ENCODE data around the gene PVR. TPM values are rescaled to one million over a fixed set of nuclear protein-coding genes. Genes with fewer than 3 reads are reported as not detected.
"Not testable (repeated sequence)": the region's sequence is repeated elsewhere in the genome, so short reads cannot be mapped to it uniquely, and the experiment has no call there.

Gene PVR, protein sequence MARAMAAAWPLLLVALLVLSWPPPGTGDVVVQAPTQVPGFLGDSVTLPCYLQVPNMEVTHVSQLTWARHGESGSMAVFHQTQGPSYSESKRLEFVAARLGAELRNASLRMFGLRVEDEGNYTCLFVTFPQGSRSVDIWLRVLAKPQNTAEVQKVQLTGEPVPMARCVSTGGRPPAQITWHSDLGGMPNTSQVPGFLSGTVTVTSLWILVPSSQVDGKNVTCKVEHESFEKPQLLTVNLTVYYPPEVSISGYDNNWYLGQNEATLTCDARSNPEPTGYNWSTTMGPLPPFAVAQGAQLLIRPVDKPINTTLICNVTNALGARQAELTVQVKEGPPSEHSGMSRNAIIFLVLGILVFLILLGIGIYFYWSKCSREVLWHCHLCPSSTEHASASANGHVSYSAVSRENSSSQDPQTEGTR
- total RNA-seq, result 26.5 TPM

DNA sequence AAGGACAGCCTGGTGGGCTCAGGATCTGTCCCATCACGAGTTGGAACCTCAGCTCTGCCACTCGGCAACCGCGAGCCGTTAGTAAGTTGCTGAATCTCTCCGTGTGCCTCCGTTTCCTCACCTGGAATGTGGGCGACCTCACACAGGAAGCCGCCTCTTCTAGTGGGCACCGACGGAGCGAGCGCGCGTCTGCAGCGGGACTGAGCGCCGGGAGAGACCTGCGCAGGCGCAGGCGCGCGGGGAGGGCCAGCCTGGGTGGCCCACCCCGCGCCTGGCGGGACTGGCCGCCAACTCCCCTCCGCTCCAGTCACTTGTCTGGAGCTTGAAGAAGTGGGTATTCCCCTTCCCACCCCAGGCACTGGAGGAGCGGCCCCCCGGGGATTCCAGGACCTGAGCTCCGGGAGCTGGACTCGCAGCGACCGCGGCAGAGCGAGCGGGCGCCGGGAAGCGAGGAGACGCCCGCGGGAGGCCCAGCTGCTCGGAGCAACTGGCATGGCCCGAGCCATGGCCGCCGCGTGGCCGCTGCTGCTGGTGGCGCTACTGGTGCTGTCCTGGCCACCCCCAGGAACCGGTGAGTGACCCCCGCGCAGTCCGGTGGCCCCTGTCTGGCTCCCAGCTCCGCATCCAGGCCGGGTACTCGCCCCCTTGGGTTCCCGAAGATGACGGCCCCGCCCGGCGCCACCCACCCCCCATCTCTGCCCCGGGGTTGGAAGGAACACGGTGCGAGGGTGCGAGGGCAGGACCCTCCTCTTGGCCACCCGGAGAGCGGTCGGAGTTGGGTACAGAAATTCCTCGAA lies at the start of gene PVR:
Gene PVR, plus strand, starts transcription at position 306 of the 797 bp plus-strand sequence. Its CDS starts 187 bp downstream, at position 493.
- peak; percentile 61 for DNase-seq

DNA sequence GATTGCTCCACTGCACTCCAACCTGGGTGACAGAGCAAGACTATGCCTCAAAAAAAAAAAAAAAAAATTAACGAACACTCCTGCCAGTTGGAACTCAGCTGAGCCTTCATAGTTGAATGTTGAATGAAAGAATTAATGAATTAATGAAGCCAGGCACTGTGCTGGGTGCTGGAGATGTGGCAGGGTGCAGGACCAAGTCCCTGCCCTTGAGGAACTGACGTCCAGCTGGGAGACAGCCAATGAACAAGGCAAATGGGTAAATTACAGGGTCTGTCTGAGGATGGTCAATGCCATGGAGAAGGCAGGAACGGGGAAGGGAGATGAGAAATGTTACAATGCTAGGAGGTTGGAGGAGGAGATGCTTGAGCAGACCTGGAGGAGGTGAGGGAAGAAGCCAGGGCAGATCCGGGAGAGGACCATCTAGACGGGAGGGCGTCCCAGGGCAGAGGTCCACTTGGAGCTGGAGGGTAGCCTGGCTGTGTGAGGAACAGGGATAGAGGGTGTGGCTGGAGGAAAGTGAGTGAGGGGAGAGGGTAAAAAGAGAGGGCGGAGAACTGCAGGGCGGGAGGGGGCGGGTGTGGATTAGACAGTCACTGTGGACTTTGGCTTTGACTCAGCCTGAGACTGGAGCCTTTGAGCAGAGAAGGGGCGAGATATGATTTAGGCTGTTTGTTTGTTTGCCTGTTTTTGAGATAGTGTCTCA lies 47.1 kb upstream of the PVR start:
- no peak for DNase-seq

DNA sequence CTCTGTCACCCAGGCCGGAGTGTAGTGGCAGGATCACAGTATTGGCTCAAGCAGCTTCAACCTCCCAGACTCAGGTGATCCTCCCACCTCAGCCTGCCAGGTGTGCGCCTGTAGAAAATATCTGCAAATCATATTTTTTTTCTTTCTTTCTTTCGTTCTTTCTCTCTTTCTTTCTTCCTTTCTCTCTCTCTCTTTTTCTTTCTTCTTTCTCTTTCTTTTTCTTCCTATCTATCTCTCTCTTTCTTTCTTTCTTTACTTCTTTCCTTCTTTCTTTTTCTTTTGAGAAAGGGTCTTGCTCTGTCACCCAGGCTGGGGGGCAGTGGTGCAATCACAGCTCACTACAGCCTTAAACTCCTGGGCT lies 46.6 kb upstream of the PVR start:
- DNase-seq, result no peak

DNA sequence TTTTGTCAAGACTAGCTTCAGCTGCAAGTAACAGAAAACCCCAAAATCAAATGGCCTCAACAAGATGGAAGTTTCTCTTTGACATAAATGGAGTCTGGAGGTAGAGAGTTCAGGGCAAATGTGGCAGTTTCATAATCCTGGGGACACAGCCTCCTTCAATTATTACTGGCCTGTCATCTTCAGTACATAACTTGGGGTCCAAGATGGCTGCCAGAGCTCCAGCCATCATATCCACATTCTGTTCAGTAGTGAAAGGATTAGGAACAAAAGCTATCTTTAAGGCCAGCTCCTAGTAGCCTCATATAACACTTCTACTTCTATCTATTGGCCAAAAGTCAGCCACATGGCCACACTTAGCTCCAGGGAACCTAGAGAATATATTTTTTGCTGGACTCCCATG lies 45.4 kb upstream of the PVR start:
- no peak for DNase-seq

DNA sequence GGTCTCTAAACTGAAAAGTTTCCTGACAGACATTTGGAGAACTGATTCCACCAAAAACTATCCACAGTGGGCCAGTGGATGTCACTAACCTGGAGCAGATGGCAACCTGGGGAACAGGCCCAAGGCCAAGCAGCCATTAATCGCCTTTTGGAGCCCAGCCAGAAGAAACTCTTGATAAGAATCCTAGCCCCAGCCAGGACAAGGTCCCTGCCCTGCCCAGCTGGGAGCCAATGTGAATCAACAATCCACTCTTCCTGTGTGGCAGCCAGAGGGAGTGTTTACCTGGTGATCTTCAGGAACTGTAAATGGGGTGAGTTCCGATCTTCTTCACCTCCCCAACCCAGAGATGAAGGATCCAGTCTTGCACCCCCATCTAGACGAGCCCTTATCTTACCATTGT lies 44.8 kb upstream of the PVR start:
- DNase-seq, result no peak

DNA sequence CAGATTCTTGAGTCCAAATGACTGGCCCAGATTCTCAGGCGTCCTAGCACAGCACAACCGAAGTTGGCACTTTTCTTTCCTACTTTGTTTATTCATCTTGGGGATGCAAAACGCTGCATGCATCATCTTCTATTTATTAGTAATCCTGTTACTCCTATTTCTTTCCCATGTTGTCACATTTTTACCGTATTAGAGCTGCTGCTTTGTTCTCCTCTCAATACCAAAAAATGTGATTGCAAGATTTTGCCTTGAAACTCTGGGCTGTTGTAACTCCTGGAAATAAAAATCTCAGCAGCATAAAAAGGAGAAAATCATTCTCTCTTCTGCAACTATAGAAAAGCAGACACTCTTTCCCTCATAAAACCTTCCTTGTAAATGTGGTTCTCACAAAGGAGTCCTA lies 43.2 kb upstream of the PVR start:
- DNase-seq, result no peak

DNA sequence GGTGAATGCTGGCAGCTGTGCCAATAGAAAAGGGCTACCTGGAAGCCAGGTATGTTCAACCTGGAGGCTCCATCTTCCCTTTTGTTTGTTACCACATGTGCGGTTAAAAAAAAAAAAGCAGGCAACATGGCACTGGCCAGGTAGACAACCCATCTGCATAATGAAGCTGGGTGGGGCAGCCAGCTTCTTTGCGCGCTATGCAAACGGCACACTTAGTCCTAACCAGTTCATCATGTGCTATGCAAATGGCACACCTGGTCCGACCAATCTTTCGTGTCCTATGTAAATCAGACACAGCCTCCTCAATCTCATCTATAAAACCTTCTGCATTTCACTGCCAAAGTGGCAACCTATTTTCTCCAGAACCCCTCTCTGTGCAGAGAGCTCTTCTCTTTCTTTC lies 41.6 kb upstream of the PVR start:
- no peak for DNase-seq

DNA sequence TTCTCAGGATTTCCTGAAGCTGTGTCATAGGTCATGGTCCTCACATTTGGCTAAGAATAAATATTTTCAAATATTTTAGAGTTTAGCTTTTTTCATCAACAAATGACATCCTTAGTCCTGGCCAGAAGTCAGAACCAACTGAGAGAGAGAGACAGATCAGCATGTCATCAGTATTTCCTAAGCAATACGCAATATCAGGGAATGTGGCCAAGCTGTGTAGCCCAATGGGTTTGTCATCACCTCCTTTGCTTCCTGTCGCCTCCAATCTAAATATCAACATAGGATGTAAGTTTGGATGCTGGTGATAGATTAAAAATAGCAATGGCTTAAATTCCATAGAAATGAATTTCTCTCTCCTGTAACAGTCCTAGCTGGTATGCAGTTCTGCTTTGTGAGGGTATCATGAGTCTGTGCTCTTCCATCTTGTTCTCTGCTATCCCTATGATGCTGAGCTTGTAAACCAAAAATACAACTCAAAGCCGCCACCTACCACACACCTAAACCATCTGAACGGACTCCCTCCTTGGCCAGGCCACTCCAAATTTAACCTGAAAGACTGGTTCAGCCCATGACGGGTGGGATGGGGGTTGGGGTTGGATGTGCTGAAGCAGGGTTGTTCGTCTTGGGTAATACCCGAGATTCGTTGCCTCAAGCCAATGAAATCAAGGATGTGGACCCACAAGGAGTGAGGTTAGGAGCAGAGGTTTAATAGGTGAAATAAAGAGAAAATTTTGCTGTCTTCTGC lies 40.3 kb upstream of the PVR start:
- DNase-seq, result no peak

DNA sequence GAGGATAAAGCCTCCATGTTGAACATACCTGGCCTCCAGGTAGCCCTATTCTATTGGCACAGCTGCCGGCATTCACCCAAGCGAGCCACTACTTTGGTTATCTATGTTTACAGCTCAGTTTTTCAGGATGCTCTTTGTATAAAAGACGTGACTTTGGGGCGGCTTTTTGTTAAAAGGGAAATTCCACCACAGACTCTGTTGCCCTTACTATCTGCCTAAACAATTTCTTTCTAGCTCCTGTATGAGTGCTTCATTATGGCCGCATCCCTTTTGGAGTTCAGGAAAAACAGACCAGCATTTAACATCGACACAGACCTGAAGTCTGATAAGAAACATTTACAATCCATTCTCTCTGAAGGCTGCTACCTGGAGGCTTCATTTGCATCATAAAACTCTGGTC lies 39.5 kb upstream of the PVR start:
- DNase-seq, result no peak

DNA sequence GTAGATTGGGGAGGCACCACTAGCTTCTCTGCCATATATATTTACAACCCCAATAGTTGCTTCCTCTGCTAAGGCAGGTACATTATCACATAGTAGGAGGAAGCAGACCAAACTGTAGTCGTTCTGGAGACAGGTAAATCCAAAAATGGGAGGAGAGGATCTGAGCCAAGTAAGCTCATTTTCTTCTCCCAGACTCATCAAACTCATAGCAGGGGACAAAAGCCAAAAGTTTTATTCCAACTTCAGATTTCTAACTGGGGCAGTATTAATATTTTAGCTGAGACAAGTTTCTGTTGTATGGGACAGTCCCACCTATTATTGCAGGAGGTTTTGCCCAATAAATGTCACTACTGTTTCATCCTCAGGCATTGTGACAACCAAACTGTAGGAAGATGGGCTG lies 38.2 kb upstream of the PVR start:
- DNase-seq, result no peak

DNA sequence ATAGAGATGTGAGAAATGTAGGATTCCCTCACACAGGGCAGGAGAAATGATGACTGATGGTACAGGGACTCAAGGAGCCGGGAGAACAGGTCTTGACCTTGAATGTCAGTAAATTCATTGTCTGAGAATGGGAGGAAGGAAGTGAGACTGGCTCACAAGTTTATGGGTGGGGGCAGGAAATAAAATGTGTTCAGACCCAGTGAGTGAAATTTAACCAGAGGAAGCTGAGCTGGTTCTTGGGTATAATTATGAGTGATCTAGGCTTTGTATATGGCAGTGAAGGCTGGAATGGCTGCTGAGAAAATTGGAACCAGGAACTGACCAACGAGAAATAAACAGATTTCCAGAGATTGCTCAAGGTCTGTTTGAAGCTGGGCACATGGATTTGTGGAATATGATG lies 36.7 kb upstream of the PVR start:
- no peak for DNase-seq

DNA sequence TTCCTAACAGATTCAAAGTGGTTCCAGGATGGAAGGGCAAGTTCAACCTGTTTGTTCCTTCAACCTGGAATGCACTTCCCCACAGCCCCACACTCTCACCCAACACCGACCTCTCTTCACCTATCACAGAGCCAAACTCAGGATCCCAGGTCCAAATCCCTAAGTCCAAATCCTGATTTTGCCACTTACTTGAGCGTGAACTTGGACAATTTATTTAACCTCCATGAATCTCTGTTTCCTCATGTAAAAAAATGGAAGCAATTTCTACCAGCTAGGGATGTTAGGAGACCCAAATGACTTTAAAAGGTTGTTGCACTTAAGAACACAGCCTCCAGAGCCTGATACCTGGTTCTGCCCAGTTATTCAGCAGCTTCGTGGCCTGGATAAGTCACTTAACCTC lies 35.8 kb upstream of the PVR start:
- no peak for DNase-seq

DNA sequence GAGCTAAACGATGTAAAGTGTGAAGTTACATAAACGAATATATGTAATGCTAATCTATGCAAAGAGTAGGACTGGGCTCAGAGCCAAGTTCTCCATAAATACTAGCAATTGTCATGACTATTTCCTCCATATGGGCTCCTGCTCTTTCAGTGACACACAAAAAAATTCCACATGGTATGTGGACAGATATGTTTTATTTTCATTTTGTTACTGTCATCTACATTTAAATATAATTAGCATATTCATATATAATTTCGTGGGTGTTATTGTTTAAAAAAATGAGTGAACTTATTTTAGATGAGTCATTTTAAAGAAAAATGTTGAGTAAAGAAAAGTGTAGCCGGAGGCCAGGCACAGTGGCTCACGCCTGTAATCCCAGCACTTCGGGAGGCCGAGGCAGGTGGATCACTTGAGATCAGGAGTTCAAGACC lies 35.3 kb upstream of the PVR start:
- DNase-seq, result no peak

DNA sequence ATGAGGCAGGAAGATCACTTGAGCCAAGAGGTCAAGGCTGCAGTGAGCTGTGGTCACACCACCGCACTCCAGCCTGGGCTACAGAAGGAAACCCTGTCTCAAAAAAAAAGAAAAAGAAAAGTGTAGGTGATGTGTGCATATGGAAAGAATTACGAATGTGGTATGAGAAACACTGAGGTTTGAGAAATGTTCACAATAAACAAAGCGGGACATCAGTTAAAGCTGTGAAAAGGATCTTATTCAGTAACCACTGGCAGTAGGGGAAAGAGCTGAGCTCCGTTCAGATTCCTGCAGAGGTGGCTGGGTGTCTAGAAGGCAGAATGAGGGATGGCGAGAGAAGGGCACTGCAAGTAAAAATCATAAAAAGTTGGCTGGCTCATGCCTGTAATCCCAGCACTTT lies 34.5 kb upstream of the PVR start:
- DNase-seq, result no peak

DNA sequence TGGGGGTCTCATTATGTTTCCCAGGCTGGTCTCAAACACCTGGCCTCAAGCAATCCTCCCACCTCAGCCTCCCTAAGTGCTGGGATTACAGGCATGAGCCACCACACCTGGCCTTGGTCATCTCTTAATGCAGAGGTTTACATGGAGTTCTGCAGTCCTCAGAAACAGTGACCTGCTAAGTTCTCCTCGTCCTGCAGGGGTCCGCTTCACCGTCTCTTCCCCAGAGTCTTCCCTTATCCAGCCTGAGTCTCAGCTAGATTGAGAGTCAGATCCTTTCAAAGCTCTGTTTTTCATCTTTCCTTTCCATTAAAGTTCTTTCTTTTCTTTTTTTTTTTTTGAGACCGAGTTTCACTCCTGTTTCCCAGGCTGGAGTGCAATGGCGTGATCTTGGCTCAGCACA lies 33.2 kb upstream of the PVR start:
- not testable (repeated sequence) for DNase-seq

DNA sequence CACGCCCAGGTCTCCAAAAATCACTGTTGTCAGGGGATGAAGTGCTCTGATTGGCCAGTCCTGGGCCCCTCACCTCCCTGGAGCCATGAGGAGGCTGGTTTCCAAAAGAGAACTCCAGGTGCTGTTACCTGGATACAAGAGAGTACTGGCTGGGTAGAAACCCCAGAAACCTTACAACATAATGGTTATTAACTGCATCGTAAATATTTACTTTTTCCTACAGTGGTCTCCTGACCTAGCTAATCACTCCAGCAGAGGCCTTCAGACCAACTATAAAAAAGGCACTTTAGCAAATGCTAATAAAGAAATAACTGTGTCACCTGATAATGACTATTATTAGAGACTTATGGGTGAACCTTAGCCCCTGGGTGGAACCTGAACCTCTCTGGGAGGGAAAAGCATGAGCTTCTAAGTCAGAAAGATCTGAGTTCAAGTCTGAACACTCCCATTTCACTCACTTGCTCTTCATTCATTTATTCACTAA lies 31.9 kb upstream of the PVR start:
- no peak for DNase-seq

DNA sequence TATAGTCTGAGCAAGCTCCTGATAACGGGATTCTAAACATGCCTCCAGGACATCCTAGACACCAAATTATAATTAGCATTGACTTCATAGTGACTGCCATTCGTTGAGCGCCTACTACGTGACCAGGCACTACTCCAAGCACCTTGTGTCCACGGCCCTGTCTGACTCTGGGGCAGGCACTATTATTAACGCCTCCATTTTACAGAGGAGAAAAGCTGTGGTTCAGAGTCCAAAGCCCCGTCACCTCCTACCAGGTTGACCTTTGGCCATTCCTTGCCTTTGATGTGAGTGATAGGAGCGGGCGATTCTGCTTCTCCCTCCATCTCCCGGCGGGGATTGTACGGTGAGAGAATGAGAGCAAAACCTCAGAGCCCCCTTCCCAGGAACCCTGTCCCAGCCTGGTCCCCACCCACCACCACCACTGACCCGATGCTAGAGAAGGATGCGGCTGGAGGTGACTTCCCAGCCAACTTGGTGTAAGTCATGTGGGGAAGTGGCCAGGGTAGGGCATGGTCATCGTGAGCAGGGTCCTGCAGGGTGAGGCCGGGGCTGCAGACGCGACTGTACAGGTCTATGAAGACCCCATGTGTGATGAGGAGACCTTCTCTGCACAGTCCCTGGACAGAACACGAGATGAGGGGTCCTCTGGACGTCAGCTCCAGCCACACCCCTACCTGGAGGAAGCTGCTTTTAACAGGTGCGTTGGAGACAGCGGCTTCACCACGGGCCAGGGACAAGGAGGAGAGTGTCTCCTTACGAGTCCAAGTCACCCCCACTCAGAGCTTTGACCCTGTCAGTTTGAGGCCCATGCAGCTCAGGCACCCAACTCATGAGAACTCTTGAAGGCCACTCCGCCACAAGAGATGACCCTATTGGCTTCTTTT lies 30.2 kb upstream of the PVR start, which contains the start of gene IGSF23:
Gene IGSF23, plus strand, starts transcription at position 269 of the 884 bp plus-strand sequence. Its CDS starts 83 bp downstream, at position 352.
- no peak for DNase-seq

DNA sequence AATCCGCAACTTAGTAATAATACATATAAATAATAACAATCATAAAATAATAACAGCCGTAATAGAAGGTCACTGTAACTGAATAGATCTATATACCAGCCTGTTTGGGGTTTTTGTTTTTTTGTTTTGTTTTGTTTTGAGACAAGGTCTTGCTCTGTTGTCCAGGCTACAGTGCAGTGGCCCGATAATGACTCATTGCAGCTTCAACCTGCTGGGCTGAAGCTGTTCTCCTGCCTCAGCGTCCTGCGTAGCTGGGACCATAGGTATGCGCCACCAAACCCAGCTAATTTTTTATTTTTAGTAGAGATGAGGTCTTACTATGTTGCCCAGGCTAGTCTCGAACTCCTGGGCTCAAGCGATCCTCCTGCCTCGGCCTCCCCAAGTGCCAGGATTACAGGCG lies 29.4 kb upstream of the PVR start:
- DNase-seq, result no peak

DNA sequence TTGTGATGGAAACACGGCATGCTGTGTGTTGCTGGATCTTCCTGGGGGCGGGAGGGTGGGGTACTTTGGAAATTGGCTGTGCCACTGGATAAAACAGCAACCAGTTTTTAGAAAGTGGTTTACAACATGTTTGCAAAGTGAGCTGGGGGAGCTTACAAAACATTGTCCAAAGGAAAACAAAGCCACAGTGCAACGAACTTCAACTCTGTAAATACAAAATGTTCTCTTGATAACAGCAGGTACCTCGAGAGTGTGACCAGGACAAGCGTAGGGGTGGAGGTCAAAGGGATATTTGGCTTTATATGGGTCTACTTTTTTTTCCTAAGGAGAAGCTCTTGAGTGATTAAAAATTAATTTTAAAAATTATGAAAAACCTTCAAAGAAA lies 27.9 kb upstream of the PVR start:
- no peak for DNase-seq

DNA sequence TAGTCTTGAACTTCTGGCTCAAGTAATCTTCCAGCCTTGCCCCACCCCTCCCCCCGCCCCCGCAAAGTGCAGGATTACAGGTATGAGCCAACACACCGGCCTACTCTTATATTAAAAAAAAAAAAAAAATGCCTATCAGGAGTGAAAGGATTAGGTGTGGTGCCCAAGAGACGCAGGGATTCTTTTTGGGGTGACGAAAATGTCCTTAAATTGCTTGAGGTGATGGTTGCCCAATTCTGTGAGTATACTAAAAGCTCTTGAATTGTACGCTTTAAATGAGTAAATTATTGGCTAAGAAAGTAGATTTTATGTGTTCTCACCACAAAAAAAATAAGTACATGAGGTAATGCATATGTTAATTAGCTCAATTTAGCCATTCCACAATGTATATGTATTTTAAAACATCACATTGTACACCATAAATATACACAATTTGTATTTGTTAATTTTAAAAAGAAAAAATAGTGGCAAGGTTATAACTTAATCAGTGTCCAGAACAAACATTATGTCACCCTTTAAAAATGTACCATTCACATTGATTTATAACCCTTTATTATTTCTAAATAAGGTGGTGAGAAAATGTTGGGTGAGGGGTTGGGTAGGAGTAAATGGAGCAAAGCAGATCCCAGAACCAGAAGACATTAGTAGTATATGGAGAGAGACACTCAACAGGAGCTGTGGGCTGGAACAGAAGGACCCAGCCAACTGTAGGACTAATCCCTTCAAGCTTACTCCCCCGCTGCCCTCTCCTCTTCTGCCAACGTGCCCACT lies 26.4 kb upstream of the PVR start:
- DNase-seq, result no peak

All from occipital lobe (tissue), 2 donors.